HG03442 (cell line): ENCODE measurements around the gene LYPD6.

ENCODE experiments used
- ATAC-seq: cut with Tn5 transposase; IDR thresholded peaks from one replicate; pipeline ENCODE4 v1.9.1; 2021; ENCODE audit warnings: mild to moderate bottlenecking, moderate library complexity; ENCODE audit not compliant: unreplicated experiment

LYPD6 gene

DNA sequence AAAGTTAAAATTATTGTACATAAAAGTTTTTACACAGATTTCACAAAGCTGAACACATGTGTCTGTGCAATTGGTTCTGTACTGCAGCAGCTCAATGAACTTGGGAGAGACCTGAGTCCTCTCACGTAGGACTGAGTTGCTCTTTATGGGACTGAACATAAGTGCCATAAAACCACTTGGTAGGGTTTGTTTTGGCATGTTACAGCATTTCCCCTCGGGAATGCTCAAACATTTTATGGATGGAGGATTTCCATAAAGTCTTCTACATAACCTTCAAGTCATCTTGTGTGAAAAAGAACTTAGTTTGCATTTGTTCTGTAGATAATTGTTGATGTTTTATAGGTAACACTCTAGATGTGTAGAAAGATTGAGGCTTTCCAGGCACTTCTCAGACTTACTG lies 15.9 kb downstream of the LYPD6 start:
- no peak for ATAC-seq

DNA sequence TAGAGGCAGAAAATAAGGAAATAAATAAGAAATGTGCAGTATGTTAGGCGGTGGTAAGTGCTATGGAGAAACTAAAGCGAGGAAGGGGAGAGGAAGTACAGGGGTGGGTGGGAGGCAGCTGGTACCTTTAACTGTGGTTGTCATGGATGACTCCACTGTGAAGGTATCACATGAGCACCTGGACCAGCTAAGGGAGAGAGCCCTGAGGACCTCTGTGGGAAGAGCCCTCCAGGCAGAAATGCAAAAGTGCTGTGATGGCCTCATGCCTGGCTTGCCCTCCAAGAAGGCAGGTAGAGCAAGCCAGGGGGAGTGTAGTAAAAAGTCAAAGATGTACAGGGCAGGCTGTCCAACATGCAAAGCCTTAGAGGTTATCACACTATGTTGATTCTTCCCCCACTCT lies 17.9 kb downstream of the LYPD6 start:
- no peak for ATAC-seq

DNA sequence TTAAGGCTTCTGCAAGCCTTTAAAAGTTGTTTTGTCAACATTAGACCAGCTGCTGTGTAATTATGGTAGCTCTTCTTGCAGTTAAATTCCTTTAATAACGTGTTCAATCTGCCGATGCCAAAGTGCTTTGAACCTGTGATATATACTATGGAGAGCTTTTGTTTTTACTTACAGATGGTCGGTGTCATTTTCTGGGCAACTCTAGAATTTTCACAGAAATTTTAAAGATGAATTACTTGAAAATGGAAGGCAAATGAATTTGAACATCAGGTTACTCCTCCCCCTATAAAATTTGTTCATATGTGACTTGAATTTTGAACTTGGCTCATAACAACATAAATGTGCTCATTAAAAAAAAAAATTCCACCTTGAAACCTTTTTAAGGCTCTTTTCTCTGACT lies 23.0 kb downstream of the LYPD6 start:
- no peak for ATAC-seq

DNA sequence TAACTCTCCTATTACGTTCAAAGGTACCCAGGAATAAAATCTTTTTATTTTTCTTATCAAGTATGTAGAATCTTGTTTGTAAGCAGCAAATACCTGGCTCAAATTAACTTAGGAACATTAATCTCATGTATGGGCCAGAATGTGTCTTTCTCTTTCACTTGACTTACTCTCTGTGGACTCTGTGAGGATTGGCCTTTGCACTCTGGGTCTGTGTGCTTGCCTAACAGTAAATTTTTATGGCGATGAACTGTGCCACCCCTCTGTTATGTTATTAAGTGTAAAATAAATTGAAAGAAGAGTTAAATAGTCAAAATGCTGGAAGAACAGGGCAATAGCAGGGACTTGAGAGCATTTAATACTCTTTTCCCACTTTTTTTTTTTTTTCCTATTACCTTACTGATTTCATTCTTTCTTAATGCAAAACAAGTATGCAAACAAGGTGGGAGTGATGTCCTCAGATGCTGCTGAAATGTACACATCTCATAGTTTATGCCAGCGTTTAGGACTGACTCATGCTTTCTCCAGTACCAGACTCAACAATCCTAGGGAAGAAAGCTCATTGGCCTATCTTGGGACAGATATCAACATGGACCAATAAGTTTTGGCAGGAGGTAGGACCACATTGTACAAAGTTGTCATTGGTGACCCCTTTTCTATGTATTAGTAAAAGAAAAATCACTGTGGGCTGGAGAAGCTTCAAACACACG lies 25.5 kb downstream of the LYPD6 start:
- no peak for ATAC-seq

DNA sequence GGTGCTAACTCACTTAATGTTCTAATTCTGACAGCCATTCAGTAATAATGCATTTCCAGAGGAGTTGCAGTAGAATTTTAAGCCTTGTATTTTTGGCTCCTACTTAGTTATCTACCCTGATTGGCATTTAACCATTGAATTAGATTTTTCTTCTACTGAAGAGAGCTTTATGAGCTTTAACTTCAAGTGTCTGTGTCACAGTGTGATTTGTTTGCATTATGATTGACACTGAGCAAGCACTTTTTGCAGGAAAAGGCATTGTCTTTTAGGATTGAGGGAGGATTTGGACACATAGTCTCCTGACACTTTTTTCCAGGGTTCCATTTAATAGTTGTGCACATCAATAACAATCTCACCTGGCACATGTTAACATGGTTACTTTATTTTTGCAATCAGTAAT lies 26.7 kb downstream of the LYPD6 start:
- ATAC-seq, result no peak

DNA sequence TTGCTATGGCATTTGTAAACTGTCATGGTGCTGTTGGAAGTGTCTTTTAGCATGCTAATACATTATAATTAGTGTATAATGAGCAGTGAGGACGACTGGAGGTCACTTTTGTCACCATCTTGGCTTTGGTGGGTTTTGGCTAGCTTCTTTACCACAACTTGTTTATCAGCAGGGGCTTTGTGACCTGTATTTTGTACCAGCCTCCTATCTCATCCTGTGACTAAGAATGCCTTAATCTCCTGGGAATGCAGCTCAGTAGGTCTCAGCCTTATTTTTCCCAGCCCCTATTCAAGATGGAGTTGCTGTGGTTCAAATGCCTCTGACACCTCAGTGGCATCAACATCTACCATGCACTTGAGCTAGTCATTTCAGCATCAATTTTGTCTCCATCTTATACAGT lies 29.7 kb downstream of the LYPD6 start:
- no peak for ATAC-seq

DNA sequence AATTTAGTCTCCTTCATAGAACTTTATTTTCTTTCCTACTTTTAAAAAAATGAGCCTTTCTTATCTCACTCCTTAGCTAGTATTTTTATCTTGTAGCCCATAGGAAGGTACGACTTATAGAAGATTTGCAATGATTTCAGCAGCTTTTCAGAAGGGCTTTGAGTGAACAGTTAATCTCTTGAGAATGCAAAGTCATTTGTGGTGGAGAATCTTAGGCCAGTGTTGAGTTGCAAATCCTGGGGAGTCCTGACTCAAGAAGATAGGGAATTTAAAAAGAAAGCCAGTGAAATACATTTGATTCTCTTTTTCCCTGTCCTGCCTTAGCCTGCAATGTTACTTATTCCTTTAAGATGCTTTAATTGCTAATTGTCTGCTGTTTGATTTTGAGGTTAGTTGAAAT lies 33.6 kb downstream of the LYPD6 start:
- ATAC-seq, result no peak

DNA sequence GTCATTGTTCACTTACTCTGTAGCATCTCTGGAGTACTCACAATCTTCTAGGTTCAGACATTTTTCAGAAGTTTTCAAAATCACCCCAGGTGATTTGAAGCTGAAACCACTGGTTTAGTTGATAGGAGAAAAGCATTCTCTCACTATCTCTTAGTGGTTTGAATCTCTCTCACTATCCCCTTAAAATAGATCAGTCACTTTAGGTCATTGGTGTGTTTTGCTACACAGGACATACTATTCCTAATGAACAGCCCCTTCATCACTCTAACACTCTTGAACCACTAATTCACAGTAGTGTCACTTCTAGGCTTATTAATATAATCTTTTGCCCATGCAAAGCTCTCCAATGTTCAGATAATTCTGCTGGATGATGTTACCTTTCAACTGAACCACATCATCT lies 34.5 kb downstream of the LYPD6 start:
- ATAC-seq, result no peak

DNA sequence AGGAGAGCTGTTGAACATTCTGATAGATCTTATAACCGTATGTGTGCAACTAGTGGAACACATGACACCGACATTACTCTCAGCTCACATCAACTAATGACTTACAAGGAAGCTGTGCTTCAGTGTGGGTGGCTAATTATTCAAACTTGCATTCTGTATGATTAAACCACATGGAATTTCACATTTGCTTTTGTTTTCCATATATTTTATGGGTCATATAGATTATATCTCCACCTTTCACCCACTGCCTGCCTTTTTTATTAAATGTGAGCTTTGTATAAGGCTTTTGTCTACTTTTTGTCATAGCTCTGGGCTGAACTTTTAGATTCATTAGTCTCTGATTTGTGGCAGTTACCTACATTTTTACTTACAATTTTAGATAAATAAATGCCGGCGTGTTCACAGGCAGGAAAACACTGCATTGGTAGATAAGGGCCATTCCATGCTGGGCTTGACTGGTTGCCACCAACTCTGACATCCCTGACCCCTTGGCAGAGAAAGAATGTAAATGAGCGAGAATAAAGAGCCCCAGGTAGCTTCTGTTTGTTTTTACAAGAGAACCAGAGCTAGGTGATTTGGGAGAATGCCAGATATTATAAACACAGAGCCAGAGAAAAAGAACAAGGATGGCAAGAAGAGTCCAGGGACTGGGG lies 35.7 kb downstream of the LYPD6 start:
- ATAC-seq, result no peak

DNA sequence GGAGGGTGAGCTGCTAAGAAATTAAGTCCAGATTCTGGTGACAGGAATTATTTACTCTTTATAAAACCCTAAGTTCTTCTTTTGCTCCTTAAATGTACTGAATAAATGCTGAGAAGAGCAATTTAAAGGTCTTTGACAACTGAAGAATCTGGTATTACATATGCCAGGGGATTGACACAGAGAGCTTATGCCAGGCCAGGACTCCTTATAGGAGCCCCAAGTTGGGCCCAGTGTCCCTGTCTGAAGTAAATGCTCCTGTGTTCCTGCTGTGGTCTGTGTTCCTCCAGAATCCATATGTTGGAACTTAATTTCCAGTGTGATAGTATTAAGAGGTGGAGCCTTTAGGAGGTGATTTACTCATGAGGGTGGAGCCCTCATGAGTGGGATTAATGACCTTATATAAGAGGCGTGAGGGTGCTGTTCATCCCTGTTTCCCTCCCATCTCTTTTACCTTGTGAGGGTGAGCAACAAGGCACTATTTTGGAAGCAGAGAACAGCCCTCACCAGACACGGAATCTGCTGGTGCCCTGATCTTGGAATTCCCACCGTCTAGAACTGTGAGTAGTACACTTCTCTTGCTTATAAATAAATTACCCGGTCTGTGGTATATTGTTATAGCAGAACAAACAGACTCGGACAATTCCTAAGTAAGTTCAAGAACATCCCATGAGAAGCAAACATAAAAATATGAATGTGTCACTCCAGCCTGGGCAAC lies 39.8 kb downstream of the LYPD6 start:
- ATAC-seq, result no peak

DNA sequence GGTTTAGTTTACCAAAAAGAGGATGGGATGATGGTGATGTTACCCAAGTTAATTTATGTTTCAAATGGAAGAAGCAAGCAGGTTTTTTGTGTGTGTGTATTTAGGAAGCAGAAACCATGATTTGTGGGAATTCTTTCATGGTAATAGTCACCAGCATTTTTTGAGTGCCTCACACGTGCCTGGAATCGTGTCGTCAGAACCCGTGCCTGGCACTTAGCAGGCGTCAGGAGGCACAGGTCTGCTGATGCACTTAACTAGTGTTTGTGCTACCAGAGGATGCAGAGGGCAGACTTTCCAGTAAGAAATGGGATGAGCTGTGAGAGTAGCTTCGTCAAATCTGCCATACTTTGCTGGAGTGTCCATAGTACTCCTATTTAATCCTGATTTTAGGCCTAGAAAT lies 41.1 kb downstream of the LYPD6 start:
- ATAC-seq, result no peak

DNA sequence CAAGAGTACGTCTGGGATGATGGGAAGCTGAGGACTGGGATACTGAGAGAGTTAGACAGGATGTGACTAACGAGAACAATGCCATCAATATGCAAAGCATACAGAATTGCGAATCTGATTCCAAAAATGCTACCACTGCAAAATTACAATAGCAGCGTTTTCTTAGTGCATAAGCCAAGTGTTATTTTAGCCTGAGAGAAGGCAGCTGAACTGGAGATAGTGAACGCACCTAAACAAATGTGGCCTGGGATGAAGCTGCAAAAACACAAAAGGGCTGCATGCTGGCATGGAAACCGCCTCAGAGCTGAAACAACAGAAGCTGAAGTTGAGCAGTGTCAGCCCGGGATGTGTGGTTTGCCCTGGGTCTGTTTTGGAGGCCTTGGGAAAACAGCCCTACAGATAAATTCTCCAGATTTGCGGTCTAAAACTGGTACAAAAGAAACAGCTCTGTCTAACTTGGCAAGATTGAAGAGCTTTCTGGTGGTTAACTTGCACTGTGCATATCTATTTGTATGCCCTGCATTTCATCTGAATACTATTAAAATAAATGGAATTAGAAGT lies 45.5 kb downstream of the LYPD6 start:
- no peak for ATAC-seq

DNA sequence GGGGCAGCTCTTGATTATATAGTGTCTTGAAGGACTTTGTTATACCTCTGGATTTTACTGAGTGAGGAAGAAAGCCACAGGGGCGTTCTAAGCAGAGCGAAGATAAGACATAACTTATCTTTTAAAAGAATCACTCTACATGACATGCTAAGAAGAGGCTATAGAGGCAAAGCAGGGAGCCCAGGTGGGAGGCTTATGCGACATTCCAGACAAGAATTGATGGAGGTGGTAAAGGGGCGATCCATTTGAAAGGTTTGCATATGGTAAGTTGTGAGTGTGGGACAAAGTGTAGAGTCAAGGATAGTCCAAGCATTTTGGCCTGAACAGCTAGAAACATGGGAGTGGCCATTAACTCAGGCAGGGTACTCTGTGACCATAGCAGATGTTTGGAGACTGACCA lies 49.8 kb downstream of the LYPD6 start:
- no peak for ATAC-seq

DNA sequence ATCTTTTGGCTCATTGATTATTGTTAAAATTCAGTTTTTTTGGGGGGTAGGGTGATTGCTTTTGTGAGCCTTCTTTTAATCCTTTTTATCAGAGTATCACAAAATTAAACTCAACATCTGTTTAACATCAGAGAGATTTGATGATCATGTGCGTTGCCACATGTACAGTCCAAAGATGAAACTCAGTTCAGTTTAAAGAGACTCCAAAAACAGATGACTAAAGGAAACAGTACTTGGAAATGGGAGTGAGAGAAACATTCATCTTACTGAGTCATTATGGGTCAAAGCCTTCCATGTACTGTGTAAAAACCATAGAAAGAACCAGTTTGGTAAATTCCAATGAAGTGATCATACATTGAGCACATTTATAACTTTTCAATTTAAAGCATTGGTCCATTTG lies 53.0 kb downstream of the LYPD6 start:
- no peak for ATAC-seq

DNA sequence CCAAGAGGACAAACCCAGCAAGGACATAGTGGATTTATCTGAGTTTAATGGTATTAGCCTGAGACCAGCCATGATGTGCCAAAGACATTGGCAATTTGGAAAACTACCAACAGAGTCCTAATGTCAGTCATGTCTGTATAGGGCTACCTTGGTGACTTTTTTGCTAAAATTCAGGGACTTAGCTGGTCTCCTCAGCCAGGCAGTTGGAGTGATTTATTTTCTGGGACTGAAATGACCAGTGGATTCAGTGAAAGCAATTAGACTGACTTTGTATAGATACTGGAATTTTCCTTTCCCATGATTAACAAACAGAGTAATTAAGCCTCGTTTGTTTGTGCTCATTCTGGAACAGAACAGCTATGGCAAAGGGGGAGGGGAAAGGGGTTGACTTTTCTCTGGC lies 55.0 kb downstream of the LYPD6 start:
- no peak for ATAC-seq

DNA sequence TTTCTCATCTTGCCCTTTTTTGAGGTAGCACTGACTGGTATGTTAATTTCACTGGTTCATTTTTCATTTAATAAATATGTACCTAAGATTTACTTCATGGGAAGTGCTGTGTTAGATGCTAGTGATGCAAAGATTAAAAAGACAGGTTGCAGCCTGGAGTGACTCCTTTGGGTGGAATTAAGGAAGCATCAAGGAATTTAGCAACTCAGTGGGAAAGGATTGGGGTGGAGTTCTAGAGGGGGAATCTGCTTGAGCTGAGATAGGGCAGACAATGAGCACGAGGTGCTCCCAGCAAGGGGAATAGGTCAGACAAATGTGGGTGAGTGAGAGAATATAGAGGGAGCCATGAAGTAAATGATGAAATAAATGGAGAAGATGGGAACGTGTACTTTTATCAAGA lies 57.0 kb downstream of the LYPD6 start:
- ATAC-seq, result no peak

DNA sequence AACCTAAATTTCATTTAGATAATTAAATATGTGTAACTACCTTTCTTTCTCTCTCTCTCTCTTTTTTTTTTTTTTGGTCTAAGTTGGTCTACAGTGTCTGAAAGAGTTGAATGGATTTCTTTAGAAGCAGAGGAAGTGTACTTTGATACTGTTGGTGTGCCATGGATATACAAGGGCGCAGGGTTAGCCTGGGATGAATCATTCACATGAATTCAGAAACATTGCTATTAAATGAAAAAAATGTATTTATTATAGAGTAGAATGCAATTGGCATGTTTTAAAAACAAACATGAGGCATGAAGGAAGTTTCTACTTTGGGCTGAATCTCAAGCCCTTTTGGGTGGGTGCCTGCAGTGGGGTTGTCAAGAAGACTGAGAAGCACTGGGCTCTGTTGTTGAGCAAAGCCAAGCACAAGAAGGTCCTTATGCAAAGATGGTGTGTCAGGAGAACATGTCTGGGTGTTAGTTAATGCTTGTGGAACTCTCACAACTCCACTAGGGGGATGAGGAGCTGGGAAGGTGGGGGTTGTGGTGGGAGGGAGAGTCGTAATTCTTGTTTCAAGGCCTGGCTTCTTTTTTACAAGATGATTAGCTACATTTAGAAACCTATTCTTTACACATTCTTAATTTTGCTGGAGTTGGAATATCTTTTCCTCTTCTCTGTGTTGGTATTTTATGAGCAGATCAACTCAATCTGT lies 57.9 kb downstream of the LYPD6 start:
- ATAC-seq, result no peak

DNA sequence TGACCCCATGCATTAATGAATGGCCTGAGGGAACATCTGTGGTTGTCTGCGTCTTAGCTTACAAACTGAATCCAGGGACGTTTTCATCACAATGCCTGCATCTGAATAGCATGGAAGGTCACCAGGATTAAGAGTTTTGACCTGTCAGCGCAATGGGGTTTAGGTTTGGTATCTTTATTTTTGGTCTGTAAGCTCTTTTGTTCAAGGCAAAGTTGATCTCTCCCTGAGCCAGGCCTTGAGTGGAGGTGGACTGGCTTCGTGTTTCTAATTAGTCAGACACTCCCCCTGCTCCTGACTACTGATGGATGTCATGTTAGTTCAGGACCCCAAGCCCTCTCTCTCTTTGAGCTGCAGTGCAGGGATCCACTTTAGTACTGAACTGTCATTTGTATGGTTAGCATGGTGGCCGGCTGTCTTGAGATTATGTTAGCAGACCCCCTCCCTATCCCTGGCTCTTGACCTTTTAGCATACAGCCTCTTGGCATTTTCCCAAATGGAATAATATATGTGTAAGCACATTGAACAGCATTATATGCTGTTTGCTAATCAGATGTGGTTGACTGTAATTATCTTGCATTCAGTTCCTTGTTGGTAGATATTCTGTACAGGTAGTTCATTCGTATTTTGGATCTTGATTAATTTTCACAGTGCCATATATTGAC lies 59.2 kb downstream of the LYPD6 start:
- no peak for ATAC-seq

DNA sequence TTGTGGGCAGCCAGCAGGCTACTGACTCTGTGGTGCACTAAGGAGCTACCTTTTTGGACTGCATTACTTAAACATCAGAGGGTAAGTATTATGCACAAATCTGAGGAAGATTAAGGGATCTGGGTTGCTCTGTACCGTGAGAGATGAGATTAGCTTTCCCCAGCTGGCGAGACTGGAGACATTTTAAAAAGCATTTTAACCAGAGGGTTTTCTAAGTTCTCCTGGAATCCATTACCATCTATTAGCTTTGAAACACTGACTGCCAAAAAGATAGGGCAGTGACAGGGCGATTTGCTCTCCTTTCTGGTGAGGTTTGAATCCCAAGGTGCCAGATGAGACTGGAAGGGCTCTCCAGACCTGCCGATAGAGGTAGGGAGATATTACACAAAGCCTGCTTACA lies 63.2 kb downstream of the LYPD6 start:
- no peak for ATAC-seq

DNA sequence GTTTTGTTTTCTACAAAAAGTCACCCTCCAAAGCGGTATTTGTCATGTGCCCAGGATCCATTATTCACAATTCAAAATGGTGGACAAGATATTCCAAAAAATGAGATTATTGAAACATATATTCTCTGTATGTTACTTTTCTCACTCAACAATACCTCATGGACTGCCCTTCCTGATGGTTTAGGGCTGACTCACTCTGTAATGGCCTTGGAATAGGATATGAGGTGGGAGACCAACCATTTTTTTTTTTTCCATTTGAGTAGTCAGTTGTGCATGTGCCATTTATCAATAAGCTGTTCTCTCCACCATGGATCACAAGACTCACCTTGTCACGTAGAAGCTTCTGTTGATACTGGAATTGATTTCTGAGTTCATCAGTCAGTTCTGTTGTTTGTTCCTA lies 64.5 kb downstream of the LYPD6 start:
- no peak for ATAC-seq
